Erythroblast (primary cell): ENCODE results near the gene FXYD2.

ENCODE experiments used
- GATA1 ChIP-seq: IDR thresholded peaks from 2 replicates; pipeline ENCODE4 v1.6.1; 2011; ENCODE audit warnings: low read depth, mild to moderate bottlenecking, control low read depth, low read length, moderate library complexity
- POLR2A ChIP-seq: IDR thresholded peaks from 2 replicates; pipeline ENCODE4 v1.6.1; 2011; ENCODE audit warnings: mild to moderate bottlenecking, low read length

DNA sequence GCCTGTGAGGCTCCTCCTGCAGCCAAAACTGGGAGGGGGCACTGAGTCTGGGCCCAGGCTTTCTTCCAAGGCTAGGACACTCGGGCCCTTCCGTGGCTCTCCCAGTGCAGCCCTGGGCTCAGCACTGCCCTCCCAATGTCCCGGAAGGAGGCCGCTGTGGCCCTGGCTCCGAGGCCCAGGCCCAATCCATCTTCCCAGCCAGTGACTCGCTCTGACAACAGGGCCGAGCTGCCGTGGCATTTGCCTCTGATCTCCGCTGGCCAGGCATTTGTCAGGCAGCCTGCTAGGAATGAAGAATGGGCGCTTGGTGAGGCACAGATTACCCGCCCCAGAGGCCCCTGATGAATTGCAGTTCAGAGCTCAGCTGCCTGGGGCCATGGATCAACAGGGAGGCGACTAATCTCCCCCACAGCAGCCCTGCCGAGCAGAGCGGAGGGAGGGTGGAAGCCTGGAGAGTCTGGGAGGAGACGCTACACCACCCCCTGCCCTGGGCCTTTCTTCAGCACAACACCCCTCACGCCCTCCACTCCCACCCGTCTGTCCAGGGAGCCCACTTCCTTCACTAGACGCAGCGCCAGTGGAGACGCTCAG lies 8.3 kb downstream of the FXYD2 start:
- TF ChIP-seq POLR2A: no peak
- TF ChIP-seq GATA1: no peak
